Measurements from ENCODE around the gene LAT.

- TF ChIP-seq CTCF (IDR thresholded peaks at IDR 0.05) (no peak), POLR2A (IDR thresholded peaks at IDR 0.05) (no peak)
Measured at GRCh38 chr16:29024278-29024677, 39.4 kb downstream of the LAT start.
